ENCODE results near the gene ASPSCR1.
"Not testable (repeated sequence)": the region's sequence is repeated elsewhere in the genome, so short reads cannot be mapped to it uniquely, and the experiment has no call there.

Gene ASPSCR1

DNA sequence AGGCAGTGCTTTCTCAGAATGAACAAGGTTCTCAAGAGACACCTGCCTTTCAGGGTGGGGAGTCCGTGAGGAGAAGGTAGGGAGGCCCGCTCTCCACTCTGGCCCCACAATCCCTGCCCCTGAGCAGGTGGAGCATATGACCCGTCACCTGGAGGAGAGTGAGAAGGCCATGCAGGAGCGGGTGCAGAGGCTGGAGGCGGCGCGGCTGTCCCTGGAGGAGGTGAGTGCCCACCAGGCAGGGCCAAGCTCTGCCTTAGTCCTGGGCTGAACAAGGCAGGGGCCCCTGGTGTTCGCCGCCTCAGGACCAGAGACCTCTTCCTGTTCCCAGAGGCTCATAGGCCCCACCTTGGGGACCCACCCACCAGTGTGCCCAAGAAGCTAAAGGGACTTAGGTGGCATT lies 51.5 kb downstream of the ASPSCR1 start:
- DNase-seq, result no peak

DNA sequence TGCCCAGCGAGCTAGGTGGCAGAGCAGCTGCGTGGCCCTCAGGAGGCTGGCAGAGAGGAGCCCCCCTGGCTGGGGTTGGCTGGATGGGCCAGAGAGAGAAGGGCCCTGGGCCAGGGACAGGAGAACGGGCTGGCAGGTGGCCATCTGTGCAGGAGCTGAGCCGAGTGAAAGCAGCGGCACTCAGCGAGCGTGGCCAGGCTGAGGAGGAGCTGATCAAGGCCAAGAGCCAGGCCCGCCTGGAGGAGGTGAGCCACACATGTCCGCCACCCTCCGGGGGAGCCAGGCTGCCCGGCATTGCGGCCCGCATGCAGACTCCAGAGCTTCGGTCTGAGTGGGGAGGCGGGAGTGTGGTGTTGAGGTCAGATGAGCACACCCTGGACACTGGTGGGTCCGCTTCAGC lies 52.0 kb downstream of the ASPSCR1 start:
- DNase-seq, result no peak

GRCh38 chr17:82029990-82030469 lies 52.6 kb downstream of the ASPSCR1 start:
- no peak for DNase-seq

- peak; percentile 68 for DNase-seq
These were observed 53.3 kb downstream of the ASPSCR1 start for GRCh38 chr17:82030470-82031302.

GRCh38 chr17:82031303-82031884 lies 54.0 kb downstream of the ASPSCR1 start, which contains the start of gene RAC3:
Gene RAC3, plus strand, starts transcription at chr17:82031678. Its CDS starts 84 bp downstream, at chr17:82031762.
- DNase-seq, result peak; percentile 42

GRCh38 chr17:82031885-82032627 lies 54.6 kb downstream of the ASPSCR1 start:
- DNase-seq, result peak; percentile 67

GRCh38 chr17:82033359-82034085 lies 56.1 kb downstream of the ASPSCR1 start:
- no peak for DNase-seq

GRCh38 chr17:82034371-82035011 lies 57.1 kb downstream of the ASPSCR1 start:
- DNase-seq, result no peak

- no peak for DNase-seq
These were observed 58.1 kb downstream of the ASPSCR1 start for GRCh38 chr17:82035488-82035887.

GRCh38 chr17:82035956-82036633 lies 58.7 kb downstream of the ASPSCR1 start:
- DNase-seq, result no peak

- DNase-seq, result no peak
These were observed 59.2 kb downstream of the ASPSCR1 start for GRCh38 chr17:82036634-82037091.

GRCh38 chr17:82037092-82037888 lies 59.9 kb downstream of the ASPSCR1 start, which contains the start of gene DCXR:
Gene DCXR, minus strand, starts transcription at chr17:82037697. Its CDS starts 15 bp downstream, at chr17:82037682.
- DNase-seq, result peak; percentile 96

DNA sequence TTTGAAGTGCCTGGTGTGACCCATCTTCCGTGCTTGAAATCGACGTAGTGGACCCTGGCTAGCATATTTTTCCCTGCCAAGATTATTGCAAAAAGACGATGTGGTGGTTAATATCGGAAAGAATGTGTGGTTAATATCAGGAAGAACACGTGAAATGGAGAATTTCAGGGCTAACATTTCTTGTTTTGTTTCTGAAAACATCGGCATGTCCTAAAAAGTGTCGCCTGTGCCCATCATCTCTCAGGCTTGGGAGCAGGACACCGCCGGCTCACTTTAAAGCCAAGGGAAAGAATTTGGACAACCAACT lies 60.4 kb downstream of the ASPSCR1 start:
- DNase-seq, result no peak

GRCh38 chr17:82038796-82039409 lies 61.5 kb downstream of the ASPSCR1 start:
- not testable (repeated sequence) for DNase-seq

DNA sequence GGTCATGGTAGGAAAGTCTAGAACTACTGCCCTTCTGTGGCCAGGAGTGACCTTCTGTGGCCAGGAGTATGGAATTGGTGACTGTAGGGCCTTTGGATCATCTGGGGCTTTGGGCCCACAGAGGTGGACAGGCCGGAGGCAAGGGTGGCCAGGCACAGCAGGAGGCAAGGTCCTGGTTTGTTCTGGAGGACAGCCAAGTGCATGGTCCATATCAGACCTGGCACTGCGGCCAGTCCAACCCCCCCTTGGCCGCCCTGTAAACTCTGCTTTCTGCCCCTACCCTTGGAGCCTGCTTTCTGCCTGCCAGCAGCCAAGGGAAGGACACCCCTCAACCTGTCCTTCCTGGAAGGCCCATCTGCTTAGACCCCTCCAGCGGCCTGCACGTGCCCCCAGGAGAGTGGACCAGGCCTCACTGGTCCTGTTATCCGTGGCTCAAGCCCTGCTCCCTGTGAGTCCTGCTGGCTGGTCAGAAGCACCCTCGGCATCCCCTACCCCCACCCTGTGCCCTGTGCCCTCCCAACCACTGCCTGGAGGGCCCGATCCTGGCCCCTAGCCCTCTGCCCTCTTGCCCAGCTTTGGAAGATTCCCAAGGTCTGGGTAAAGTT lies 62.4 kb downstream of the ASPSCR1 start:
- no peak for DNase-seq

DNA sequence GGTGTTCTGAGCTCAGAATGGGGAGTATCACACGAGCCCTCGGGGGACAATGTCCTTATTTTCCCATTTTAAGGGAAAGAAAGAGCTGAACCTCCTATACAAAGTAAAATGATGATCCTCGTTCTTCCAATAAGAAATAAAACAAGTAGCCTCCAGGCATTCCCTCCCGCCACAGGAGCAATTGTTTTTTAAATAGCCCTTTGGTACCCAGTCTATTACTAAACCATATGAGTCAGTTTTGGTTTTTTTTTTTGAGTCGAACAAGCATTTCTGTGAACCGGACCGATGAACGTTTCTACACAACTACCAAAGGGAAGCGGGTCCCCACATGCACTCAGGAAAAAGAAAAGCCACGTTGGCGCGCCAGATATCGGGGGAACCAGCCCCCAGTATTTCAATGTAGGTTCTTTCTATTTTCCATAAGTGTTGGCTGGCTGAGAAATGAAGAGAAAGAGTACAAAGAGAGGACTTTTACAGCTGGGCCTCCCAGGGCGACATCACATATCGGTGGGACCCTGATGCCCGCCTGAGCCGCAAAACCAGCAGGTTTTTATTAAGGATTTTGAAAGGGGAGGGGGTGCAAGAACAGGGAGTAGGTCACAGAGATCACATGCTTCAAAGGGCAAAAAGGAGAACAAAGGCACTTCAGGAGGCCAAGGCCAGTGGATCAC lies 63.9 kb downstream of the ASPSCR1 start:
- no peak for DNase-seq

DNA sequence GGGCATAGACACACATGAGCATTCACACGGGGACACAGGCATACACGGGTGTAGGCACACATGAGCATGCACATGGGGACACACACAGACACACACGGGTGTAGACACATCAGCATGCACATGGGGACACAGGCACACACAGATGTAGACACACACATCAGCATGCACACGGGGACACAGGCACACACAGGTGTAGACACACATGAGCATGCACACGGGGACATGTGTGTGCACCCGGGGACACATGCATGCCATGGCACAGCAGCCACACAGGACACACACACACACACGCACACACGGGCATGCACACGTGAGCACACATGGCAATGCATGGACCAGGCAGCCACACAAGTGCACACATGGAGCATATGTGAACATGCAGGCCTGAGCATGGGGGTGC lies 65.2 kb downstream of the ASPSCR1 start:
- DNase-seq, result no peak

DNA sequence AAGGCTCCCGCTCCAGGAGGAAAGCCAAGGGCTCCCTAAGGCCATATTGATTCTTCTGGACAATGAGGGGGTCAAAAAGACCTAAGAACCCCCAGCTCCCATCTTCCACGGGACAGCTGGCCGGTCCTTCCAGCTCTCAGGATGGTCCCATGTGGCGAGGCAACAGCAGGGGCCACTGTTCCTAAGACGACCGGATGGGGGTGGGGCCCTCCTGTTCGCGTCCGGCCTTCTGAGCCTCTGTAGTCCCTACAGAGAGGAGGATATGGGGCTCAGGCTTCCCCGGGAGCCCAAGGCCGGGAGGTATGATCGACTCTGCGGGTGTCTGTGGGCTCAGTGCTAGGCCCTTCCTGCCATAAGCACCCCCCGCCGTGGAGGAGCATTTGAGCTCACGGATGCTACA lies 66.1 kb downstream of the ASPSCR1 start:
- DNase-seq, result no peak

DNA sequence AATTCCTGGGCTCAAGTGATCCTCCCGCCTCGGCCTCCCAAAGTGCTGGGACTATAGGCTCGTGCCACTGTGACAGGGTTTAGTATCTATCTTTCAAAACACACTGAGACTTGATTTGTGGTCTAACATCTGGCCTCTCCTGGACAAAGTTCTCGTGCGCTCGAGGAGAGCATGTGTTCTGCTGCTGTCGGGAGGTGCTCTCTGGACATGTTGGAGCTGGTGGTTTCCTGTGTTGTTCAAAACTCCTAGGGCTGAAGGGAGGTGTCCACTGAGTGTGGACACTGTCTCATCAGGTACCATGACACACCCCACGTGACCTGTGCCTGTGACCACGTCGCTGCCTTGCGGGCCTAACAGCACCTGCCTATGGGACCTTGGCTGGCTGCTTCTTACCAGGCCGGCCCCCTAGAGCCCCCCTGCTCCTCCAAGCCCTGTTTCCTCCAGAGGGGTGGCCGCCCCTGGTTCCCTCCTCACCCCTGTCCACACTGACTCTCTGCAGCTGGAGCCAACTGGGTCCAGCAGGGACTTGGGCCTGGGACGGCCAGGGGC lies 68.6 kb downstream of the ASPSCR1 start:
- no peak for DNase-seq

All from NCI-H510A (cell line).